ENCODE results near the gene ENOX1. TPM values are rescaled to one million over a fixed set of nuclear protein-coding genes. Genes with fewer than 3 reads are reported as not detected.

The ENOX1 gene
- total and polyA plus RNA-seq, 2 of the 8 experiments (the other 6 are each of a cell fraction or from before 2014, with no cell fraction given), result 0.23 to 0.37 TPM

GRCh38 chr13:43316946-43317353 lies 469.8 kb downstream of the ENOX1 start:
- no peaks in the 10 kb centered on the region for H3K36me3 ChIP-seq (ENCODE audit: control insufficient read depth in 2 of 4, insufficient read depth in 4 of 4, low read length in 3 of 4)
- no peak overlapping the region for H3K4ac ChIP-seq (replicated peaks; ENCODE audit: insufficient read length, low read depth, low read length)
- no peaks in the 10 kb centered on the region for H3K23me2 ChIP-seq (ENCODE audit: low read depth, low read length)
- H2BK120ac ChIP-seq (replicated peaks; ENCODE audit: low read depth, low read length), result peak overlapping the region; percentile 11
- H2AFZ ChIP-seq (ENCODE audit: low read length), result no peak overlapping the region
- no peaks in the 10 kb centered on the region for H3K79me2 ChIP-seq (ENCODE audit: control insufficient read depth in 1 of 2, insufficient read depth in 2 of 2, low read length in 2 of 2)
- no peaks in the 10 kb centered on the region for H3K79me1 ChIP-seq (ENCODE audit: low read depth, low read length)
- peak overlapping the region; percentile 32; the same call in 1 of the 2 replicates for H2BK12ac ChIP-seq (ENCODE audit: low read depth, low read length)
- peak overlapping the region; percentile 55 for H3K18ac ChIP-seq (ENCODE audit: extremely low read depth, low read length)
- no peak overlapping the region for H3K27ac ChIP-seq (ENCODE audit: low read depth, low read length)
- no peak for DNase-seq (ENCODE audit: low read depth in 1 of 2, low spot score in 2 of 2)
- no peak overlapping the region for H3K14ac ChIP-seq (ENCODE audit: insufficient read length)
- ChIA-PET CTCF (ENCODE audit: partially characterized antibody) (interaction anchor here (0.9 to 2.5 kb wide), 2 partner anchors 13 to 488 kb away, joined by 3 to 9 read pairs; no protein-coding TSS in a partner anchor), POLR2A (ENCODE audit: partially characterized antibody) (no interaction called here)
- WGBS, 2 experiments (ENCODE audit: extremely low coverage in 1 of 2, insufficient coverage in 1 of 2, insufficient read length in 1 of 2, insufficient replicate concordance in 2 of 2, low coverage in 1 of 2, low lambda C conversion rate in 2 of 2, missing lambda C conversion rate in 1 of 2), result 37% methylated on average over 4 of the region's 4 CpGs; no CpG with 5 or more reads in 1 of the 2 experiments
- H3K4me1 ChIP-seq (replicated peaks in 1 of 4; ENCODE audit: control insufficient read depth in 3 of 4, insufficient read depth in 4 of 4, low read length in 3 of 4), result peaks cover 5 to 24% (median 20%) of the 10 kb centered on the region in 4 experiments
- no peaks in the 10 kb centered on the region for H3K9me3 ChIP-seq (ENCODE audit: insufficient read depth in 2 of 2, low read depth in 1 of 2, low read length in 1 of 2)
- H3K56ac ChIP-seq (replicated peaks; ENCODE audit: insufficient read length, low read depth, low read length), result no peak overlapping the region
- no peaks in the 10 kb centered on the region for H3K27me3 ChIP-seq (replicated peaks in 1 of 4; ENCODE audit: control insufficient read depth in 3 of 4, extremely low read depth in 1 of 4, insufficient read depth in 3 of 4, low read length in 3 of 4)
- H4K8ac ChIP-seq (ENCODE audit: extremely low read depth, insufficient read depth, low read length), result no peak overlapping the region
- peak overlapping the region; percentile 66; the same call in 1 of the 2 replicates for H2BK20ac ChIP-seq (ENCODE audit: low read length)
- TF ChIP-seq CHD2 (IDR thresholded peaks at IDR 0.05; ENCODE audit: low read length) (no peak), ATF2 (IDR thresholded peaks at IDR 0.05; ENCODE audit: low read length) (no peak), SP1 (IDR thresholded peaks at IDR 0.05; ENCODE audit: low read depth, low read length) (no peak), SP4 (IDR thresholded peaks at IDR 0.05; ENCODE audit: low read length) (no peak), JUN (IDR thresholded peaks at IDR 0.05; ENCODE audit: low read depth, low read length) (no peak), EP300 (IDR thresholded peaks at IDR 0.05; ENCODE audit: borderline replicate concordance in 1 of 2, low read depth in 2 of 2, low read length in 2 of 2) (no peak), JUND (IDR thresholded peaks at IDR 0.05; ENCODE audit: low read length) (no peak), TAF1 (IDR thresholded peaks at IDR 0.05; ENCODE audit: low read depth, low read length) (no peak), CREB1 (IDR thresholded peaks at IDR 0.05) (no peak), RBBP5 (IDR thresholded peaks at IDR 0.05; ENCODE audit: borderline replicate concordance, low read depth, low read length) (no peak), POLR2A (IDR thresholded peaks at IDR 0.05; ENCODE audit: control extremely low read depth in 1 of 2, low read depth in 2 of 2, low read length in 2 of 2) (no peak)
- H2AK5ac ChIP-seq (ENCODE audit: low read depth, low read length), result no peak overlapping the region
- H3K4me2 ChIP-seq (ENCODE audit: insufficient read depth in 1 of 2, low read depth in 2 of 2, low read length in 2 of 2), result peak overlapping the region; percentile 31 to 38
- no peak overlapping the region for H2BK15ac ChIP-seq (ENCODE audit: low read length)
- peak overlapping the region; percentile 54; the same call in 1 of the 2 replicates for H2BK5ac ChIP-seq (ENCODE audit: low read depth, low read length)
- no peak for FAIRE-seq
- H3K4me3 ChIP-seq (ENCODE audit: extremely low read depth in 1 of 4, insufficient read depth in 2 of 4, low read depth in 3 of 4, low read length in 4 of 4), result peak overlapping the region in 1 of 4 experiments; percentile 29; a peak in 2 of 8 replicates
- H4K5ac ChIP-seq (ENCODE audit: insufficient read length, low read depth, low read length), result no peak overlapping the region
- H3K9ac ChIP-seq (replicated peaks in 1 of 4; ENCODE audit: extremely low read depth in 1 of 4, low read depth in 3 of 4, low read length in 3 of 4), result no peak overlapping the region
- H4K91ac ChIP-seq (replicated peaks; ENCODE audit: insufficient read length, low read length), result peak overlapping the region; percentile 29
- no peak overlapping the region for H3K23ac ChIP-seq (ENCODE audit: insufficient read length)
- no peaks in the 10 kb centered on the region for H4K20me1 ChIP-seq (replicated peaks in 1 of 2; ENCODE audit: control insufficient read depth in 1 of 2, insufficient read depth in 2 of 2, low read length in 2 of 2)

All from H1 (cell line).